ENCODE measurements around the gene CUX1.

The CUX1 gene

GRCh38 chr7:102272917-102273748 lies 455.7 kb downstream of the CUX1 start:
- no peak for DNase-seq (ENCODE audit: low spot score)

- DNase-seq (ENCODE audit: low spot score) = no peak
Observed at GRCh38 chr7:102273749-102274712, 456.6 kb downstream of the CUX1 start.

GRCh38 chr7:102275123-102275703 lies 457.8 kb downstream of the CUX1 start:
- DNase-seq (ENCODE audit: low spot score) = no peak

GRCh38 chr7:102277901-102278300 lies 460.5 kb downstream of the CUX1 start:
- no peak for DNase-seq (ENCODE audit: low spot score)

- peak; percentile 55 for DNase-seq (ENCODE audit: low spot score)
Observed at GRCh38 chr7:102279537-102280400, 462.3 kb downstream of the CUX1 start.

GRCh38 chr7:102280521-102280920 lies 463.1 kb downstream of the CUX1 start:
- no peak for DNase-seq (ENCODE audit: low spot score)

GRCh38 chr7:102281785-102282184 lies 464.4 kb downstream of the CUX1 start:
- no peak for DNase-seq (ENCODE audit: low spot score)

- DNase-seq (ENCODE audit: low spot score) = no peak
Observed at GRCh38 chr7:102282465-102283362, 465.3 kb downstream of the CUX1 start.

- DNase-seq (ENCODE audit: low spot score) = no peak
Observed at GRCh38 chr7:102283477-102284189, 466.2 kb downstream of the CUX1 start.

GRCh38 chr7:102284399-102284798 lies 467.0 kb downstream of the CUX1 start:
- DNase-seq (ENCODE audit: low spot score) = no peak

- no peak for DNase-seq (ENCODE audit: low spot score)
Observed at GRCh38 chr7:102284891-102285539, 467.6 kb downstream of the CUX1 start.

GRCh38 chr7:102285540-102286236 lies 468.3 kb downstream of the CUX1 start:
- no peak for DNase-seq (ENCODE audit: low spot score)

- peak; percentile 26 for DNase-seq (ENCODE audit: low spot score)
Observed at GRCh38 chr7:102286237-102287110, 469.0 kb downstream of the CUX1 start, which contains the start of gene SH2B2. SH2B2 (plus strand) TSS chr7:102286868; CDS start chr7:102300551, 13,683 bp downstream.

GRCh38 chr7:102287111-102287980 lies 469.9 kb downstream of the CUX1 start:
- no peak for DNase-seq (ENCODE audit: low spot score)

GRCh38 chr7:102287981-102288278 lies 470.5 kb downstream of the CUX1 start:
- DNase-seq (ENCODE audit: low spot score) = no peak

GRCh38 chr7:102288285-102288930 lies 471.0 kb downstream of the CUX1 start:
- no peak for DNase-seq (ENCODE audit: low spot score)
